ENCODE results near the gene FOXL2.
"Not testable (repeated sequence)": the region's sequence is repeated elsewhere in the genome, so short reads cannot be mapped to it uniquely, and the experiment has no call there.

FOXL2 gene

DNA sequence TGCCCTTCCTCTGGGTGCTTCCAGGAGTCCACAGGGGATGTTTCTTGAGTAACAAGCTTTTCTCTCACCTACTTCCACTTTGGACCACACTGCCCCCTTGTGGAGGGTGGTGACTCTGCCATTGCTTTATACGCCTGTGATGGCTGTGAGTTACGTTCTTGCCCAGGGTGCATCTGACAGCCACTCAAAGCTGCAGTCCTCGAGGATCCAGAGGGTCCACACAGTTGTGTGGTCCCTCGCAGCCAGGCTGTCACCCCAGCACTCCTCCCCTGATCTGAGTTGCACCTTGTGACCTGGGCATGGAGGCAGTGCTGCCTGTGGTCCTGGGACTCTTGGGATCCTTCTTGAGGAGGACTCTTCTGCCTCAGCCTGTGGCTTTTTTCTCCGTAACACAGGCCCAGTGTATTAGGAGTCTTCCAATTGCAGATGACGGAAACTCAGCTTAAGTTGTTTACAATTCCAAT is 23.4 kb downstream of the FOXL2 start:
- peak; percentile 85 to 89 for DNase-seq

DNA sequence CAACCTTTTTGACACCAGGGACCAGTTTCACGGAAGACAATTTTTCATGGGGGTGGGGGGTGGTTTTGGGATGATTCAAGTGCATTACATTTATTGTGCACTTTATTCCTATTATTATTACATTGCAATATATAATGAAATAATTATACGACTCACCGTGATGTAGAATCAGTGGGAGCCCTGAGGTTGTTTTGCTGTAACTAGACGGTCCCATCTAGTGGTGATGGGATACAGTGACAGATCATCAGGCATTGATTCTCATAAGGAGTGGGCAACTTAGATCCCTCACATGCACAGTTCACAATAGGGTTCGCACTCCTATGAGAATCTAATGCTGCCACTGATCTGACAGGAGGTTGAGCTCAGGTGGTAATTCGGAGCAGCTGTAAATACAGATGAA is 24.5 kb downstream of the FOXL2 start:
- DNase-seq: not testable (repeated sequence)

DNA sequence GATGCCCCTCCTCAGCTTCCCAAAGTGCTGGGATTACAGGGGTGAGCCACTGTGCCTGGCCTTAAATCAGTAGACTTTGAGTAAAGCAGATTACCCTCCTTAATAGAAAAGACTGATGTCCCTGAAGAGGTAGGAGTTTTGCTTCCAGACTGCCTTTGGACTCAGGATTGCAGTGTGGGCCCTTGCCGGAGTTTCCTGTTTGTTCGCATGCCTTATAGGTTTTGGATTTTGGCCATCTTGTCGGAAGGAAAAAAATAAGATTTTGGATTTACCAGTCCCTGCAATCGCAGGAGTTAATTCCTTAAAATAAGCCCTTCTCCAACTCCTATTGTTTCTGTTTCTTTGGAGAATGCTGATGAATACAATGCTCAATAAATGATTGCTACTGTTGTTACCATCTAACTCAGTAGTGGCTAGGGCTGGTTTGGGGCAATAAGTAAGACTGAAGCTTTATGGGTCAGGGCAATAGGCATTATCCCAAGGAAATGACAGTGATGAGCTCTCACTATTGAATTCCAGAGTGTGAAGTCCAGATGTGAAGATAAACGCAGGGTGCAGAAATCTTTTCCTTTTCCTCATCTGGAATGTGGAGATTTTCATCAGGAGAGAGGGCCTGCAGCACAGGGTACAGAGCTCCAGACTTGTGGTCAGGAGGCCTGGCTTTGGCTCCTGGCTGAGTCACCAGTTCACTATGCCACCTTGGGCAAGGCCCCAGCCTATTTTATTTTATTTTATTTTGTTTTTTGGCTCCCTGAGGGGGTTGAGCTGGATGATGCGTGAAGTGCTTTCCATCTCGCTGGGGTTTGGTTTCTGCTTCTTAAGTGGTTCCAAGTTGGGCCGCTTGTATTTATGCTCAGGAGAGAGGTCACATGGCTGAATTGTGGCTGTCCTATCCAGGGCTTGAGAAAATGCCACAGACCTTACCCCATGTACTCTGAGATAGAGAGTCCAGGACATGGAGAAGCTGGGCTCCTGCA is 25.3 kb downstream of the FOXL2 start:
- DNase-seq: no peak

DNA sequence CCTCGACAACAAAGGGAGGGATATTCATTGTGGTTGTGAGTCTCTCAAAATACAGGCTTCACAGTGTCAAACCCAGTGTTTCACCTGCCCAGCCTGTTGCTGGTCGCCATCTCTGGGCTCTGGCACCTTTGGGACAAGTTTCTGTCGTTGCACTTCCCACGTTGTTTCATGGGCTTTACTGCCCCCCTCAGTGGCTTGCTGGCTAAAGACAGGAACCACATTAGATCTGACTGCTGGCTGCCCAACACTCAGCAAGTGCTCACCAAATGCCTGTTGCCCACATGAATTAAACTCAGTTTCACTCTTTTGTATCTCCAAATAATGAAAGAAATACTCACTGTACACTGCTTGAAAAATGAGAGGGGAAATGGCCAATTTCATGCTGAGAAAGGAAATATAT is 27.6 kb downstream of the FOXL2 start:
- DNase-seq: no peak

DNA sequence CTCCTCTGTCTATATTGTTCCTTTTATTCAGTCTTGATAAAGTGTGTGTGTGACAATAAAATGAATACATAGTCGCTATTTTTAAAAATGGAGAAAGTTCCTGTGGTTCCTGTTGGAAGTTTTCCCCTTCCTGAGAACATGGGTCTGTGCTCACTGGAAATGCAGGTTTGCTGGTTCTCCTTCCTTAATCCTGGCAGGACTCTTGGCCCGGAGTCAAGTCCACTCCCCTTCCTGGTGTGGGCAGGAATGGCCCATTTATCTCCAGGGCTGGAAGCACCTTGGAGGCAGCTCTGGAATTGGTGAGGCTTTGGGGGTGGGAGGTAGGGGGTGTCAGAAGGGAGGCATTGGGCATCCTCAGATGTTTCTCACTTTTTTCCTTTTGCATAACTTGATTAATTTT is 30.1 kb downstream of the FOXL2 start:
- DNase-seq: peak in 1 of 2 experiments; percentile 15

DNA sequence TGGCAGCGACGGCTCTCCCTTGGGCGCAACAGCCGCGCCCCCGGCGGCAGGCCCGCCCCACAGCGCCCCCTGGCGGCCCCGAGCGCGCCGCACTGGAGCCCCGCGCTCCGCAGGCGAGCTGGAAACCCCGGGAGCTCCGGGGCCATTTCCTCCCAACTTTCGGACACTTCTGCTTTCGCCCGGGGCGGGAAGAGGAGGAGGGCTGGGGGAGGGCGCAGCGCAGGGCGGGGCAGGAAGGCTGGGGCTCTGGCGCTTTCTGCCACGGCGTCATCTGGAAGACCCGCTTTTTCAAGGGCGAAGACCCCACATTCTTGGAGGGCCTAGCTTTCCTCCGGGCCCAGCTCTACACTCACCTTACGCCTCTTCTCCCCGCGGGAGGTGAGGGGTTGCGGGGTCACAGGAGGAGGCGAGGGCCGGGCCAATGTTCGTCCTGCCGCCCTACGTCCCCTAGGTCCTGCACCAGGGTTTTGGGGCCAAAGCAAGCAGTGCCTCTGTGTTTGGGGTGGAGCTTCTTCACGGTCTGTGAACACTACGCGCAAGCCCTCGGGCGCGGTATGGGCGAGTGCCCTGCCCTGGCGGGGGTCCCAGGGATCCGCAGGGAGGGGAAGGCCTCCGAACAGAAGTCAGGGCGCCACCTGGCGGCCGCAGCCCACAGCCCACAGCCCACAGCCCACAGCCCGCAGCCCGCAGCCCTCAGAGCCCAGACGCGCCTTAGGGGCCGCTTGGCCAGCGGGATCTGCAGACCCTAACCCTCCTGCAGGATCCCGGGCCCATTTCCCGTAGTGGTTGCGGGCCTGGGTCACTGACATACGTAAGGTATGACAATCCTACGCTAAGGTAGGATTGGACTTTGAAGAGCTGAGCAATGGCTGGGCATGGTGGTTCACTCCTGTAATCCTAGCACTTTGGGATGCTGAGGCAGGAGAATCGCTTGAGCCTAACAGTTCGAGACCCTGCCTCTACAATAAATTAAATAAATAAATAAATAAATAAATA is 31.1 kb downstream of the FOXL2 start:
- DNase-seq: peak; percentile 86 to 92

DNA sequence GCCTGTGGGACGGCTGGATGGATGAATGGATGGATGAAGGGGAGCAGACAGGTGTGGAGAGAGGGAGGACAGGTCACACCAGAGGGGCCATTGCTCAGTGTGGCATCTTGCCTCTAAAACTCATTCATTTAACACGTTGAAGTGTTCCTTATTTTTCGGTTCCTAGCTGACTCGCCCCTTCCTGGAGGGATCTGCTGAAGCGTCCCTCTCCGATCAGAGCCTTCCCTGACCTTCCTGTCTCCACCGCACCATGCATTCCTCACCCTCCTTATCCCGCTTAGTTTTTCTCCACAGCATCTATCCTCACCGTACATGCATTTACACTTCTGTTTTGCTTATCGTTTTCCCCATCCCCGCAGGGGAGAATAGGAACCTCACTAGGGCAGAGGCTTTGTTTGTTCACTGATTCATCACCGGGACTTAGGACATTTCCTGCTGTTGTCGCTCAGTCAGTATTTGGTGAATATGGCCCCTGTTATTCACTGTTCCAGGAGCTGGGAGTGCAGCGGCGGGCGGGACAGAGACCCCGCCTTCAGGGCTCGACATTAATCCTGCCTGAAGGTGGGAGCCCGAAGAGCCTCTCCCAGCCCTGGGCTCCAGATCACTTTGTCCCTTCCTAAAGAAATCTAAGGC is 32.0 kb downstream of the FOXL2 start:
- no peak for DNase-seq

DNA sequence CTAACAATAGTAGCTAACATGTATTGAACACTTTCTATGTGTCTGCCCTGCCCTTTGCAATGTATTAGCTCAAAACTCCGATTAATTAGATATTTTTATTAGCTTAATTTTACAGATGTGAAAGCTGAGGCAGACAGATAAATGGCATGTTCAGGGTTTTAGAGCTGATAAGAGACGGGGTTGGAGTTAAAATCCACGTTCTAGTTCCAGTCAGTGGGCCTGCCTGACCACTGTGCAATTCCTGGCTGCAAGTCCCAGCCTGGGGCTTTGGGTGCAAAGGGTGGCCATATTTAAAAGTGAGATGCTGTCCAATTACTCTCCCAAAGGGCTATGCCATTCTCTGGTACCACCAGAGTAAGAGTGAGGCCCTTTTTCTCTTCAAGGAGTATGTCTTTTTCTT is 33.2 kb downstream of the FOXL2 start:
- no peak for DNase-seq

DNA sequence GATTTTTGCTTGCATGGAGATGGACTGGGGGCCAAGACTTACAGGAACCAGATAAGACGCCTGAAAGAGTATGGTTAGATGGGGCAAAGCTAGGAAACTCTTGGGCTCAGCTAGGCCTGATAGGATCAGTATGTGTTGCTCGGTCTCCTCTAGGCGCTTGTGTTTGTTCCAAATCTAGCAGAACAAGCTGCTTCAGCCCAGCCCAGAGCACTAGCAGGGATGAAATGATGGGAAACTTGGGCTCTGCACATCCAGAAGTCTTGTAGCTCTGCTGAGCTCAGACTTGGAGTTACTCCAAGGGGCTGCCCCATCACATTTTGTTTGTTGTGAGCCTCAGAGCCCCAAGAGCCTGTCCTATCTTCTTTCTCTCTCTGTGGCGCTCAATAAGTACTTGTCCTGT is 34.7 kb downstream of the FOXL2 start:
- DNase-seq: no peak

DNA sequence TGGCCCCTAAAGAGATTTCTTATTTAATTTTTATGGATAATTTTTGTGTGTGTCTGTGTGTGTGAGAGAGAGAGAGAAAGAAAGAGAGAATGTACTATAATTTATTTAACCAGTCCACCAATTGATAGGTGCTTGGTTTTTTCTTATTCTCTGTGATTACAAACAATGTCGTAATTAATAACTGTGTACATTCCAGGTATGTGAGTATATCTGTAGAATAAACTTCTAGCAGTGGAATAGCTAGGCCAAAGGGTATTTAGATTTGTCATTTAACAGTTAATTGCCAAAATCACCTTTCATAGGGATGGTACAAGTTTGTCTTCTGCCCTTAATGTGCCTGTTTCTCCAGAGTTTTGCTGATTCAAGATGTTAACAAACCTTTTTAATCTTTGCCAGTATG is 35.3 kb downstream of the FOXL2 start:
- DNase-seq: no peak

DNA sequence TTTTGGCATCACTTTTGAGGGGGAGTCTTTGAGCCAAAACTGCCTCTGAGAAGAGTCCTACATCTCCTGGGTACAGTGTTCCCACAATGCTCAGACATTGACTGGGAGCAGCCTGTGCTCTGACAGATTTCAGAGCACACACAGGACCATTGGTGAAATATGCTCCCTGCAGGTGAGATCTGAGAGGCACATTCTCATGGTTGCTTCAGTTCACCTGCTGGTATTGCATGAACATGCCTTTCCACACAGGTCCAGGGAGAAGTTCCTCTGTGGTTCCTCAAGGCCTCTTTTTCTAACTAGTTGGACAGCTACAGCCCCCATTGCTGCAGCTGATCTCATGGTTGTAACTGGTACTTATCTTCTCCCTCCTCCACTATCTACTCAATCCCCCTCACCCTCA is 37.0 kb downstream of the FOXL2 start:
- DNase-seq: no peak

DNA sequence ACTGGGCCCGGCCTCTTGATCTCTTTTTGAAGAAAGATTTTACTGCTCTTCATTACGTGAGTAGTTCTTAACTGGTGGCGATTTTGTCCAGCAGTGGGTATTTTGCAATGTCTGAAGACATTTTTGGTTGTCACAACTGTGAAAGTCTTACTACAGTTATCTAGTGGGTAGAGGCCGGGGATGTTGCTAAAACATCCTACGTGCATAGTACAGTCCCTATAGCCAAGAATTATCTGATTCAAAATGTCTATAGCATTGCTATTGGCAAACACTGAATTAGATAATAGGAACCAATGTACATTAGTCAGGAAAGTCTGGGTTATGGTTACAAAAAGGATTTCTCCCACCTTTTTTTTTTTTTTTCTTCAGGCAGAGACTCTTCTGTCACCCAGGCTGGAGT is 38.1 kb downstream of the FOXL2 start:
- no peak for DNase-seq

DNA sequence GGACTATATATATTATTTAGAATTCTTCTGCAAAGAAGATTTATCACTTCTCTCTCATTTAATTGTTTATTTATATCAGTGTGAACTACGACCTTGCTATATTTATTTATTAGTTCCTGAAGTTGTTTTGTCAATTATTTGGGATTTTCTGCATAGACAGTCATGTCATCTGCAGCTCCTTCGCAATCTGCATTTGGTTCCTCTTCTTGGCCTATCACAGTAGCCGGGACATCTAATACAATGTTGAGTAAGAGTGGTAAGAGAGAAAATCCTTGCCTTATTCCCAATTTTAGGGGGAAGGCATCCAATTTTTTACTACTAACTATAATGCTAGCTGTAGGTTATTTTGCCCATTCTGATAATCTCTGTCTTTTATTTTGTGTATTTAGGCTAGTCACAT is 39.4 kb downstream of the FOXL2 start:
- DNase-seq: no peak

DNA sequence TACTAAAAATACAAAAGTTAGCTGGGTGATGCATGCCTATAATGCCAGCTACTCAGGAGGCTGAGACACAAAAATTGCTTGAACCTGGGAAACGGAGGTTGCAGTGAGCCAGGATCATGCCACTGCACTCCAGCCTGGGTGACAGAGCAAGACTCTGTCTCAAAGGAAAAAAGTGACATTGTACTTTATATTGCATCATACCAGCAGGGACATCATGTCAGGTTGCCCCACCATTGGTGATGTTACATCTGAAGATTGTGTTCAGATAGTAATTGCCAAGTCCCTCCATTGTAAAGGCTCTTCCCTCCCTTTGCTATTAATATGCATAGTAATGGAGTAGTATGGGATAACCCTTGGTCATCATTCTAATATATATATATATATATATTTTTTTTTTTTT is 44.8 kb downstream of the FOXL2 start:
- no peak for DNase-seq

DNA sequence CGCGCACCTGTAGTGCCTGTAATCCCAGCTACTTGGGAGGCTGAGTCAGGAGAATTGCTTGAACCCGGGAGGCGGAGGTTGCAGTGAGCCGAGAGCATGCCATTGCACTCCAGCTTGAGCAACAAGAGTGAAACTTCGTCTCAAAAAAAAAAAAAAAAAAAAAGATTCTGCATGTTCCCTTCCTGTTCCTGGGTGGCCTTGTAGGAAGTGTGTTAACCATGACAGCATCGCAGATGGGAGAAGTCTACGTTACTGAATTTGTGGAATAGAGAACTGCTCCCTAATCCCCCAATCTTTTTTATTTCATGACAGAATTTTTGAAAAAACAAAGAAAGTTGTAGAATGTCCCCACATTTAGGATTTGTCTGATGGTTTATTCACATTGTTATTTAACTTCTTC is 45.4 kb downstream of the FOXL2 start:
- DNase-seq: no peak

DNA sequence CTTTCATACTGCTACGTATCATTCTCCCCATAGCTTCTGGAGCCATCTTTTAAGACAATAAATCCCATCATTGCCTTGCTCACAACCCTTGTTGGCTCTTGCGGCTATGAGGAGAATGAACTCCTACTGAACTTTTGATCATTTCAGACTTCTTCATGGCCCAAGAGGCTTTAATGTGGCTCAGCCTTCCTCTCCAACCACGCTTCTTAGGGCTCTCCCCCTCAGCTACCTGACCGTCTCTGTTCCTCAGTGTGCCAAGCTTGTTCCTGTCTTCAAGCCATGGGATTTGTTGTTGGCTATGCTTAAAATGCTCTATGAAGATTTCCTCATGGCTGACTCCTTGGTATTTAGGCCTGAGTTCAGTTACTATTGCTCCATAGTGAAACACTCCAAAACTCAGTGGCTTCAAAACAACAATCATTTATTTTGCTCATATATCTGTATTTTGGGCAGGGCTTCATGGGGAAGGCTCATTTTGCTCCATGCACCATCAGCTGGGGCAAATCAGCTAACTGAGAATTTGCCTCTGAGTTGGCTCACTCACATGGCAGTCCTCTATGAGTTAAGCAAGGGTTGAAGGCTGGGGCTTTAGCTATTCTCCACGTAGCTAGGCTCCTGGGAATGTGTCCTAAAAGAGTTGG is 47.5 kb downstream of the FOXL2 start:
- no peak for DNase-seq

DNA sequence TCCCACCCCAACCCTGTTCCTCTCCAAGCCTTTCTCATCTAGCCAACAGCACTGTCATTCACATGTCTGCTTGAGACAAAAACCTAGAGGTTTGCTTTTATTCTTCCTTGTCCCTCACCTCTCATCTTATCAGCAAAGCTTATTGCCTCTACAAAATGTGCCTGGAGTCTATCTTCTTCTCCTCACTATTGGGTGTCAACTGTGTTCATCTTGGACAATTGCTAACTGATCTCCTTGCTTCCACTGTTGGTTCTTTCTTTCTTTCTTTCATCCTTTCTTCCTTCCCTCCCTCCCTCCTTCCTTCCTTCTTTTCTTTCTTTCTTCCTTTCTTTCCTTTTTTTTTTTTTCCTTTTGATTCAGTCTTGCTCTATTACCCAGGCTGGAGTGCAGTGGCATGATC is 48.2 kb downstream of the FOXL2 start:
- no peak for DNase-seq

DNA sequence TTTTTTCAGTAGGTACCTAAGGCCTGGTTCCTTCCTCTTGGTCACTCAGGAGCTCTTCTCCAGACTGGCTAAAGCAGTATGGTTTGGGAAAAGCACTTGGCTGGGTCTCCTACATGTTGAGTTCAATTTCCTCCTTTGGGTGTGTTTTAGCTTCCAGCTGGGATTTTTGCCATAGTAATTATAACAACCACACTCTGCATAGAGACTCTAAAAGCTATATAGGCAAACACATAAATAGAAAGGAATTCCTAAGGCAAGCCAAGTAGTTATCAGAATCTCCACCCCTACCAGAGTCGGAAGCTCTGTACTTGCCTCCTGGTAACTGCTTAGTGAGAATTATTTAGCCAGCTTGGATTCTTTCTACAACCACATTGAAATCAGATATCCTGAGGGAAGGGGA is 48.6 kb downstream of the FOXL2 start:
- no peak for DNase-seq
